ENCODE results near the gene WNT6.

- TF ChIP-seq, protein P1, sequence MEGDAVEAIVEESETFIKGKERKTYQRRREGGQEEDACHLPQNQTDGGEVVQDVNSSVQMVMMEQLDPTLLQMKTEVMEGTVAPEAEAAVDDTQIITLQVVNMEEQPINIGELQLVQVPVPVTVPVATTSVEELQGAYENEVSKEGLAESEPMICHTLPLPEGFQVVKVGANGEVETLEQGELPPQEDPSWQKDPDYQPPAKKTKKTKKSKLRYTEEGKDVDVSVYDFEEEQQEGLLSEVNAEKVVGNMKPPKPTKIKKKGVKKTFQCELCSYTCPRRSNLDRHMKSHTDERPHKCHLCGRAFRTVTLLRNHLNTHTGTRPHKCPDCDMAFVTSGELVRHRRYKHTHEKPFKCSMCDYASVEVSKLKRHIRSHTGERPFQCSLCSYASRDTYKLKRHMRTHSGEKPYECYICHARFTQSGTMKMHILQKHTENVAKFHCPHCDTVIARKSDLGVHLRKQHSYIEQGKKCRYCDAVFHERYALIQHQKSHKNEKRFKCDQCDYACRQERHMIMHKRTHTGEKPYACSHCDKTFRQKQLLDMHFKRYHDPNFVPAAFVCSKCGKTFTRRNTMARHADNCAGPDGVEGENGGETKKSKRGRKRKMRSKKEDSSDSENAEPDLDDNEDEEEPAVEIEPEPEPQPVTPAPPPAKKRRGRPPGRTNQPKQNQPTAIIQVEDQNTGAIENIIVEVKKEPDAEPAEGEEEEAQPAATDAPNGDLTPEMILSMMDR (conservative IDR thresholded peaks at IDR 0.05; ENCODE audit: low read depth, low read length) = no peak
- TF ChIP-seq EZH2 (IDR thresholded peaks at IDR 0.05; ENCODE audit: low read length, unreplicated experiment) = no peak
Observed at GRCh38 chr2:218865999-218866398, 6.4 kb downstream of the WNT6 start.

Measured in PC-3 (cell line).